K562 (cell line): Measurements from ENCODE around the gene SNCB. TPM values are rescaled to one million over a fixed set of nuclear protein-coding genes. Genes with fewer than 3 reads are reported as not detected.

Experiments
- BACH1 ChIP-seq: fragments of 200-800 bp; sonication (Bioruptor generic); IDR thresholded peaks from 2 replicates; pipeline ENCODE4 v1.6.1; 2016; ENCODE audit warnings: missing genetic modification characterization, missing compliant biosample characterization
- CAMTA2 ChIP-seq: fragments of 250-450 bp; sonication (Bioruptor Pico); conservative IDR thresholded peaks from 2 replicates; pipeline ENCODE4 v1.5.1; 2022
- DPF2 ChIP-seq: fragments of 450-650 bp; IDR thresholded peaks from 2 replicates; pipeline ENCODE4 v1.6.1; 2016
- HDAC2 ChIP-seq: fragments of 450-650 bp; IDR thresholded peaks from 2 replicates; pipeline ENCODE4 v1.6.1; 2016; ENCODE audit warnings: mild to moderate bottlenecking
- JUN ChIP-seq, 2 experiments: sonication (generic) in 1 of 2; formaldehyde crosslinking in 1 of 2; IDR thresholded peaks; 2 replicates each; pipeline versions ENCODE4 v1.6.1 to v1.8.0; 2012 to 2022; ENCODE audit warnings: borderline replicate concordance in 2 of 2, mild to moderate bottlenecking in 2 of 2, improper control_type of control experiment in 1 of 2, low read depth in 1 of 2, low read length in 1 of 2, missing genetic modification reagents in 1 of 2
- JUND ChIP-seq, 2 experiments: IDR thresholded peaks; 2 replicates in 1 of 2; 3 replicates in 1 of 2; pipeline ENCODE4 v1.6.1; 2011; ENCODE audit warnings: borderline replicate concordance in 2 of 2, low read depth in 2 of 2, low read length in 2 of 2, improper control_type of control experiment in 1 of 2, missing biosample characterization in 1 of 2, missing genetic modification characterization in 1 of 2, missing genetic modification reagents in 1 of 2
- MAFG ChIP-seq: fragments of 450-650 bp; conservative IDR thresholded peaks from 2 replicates; pipeline ENCODE4 v1.6.1; 2016; ENCODE audit warnings: missing genetic modification characterization, missing compliant biosample characterization
- NFIC ChIP-seq: fragments of 450-650 bp; IDR thresholded peaks from 2 replicates; pipeline ENCODE4 v1.6.1; 2017; ENCODE audit warnings: mild to moderate bottlenecking, inconsistent platforms
- PHTF2 ChIP-seq: fragments of 250-450 bp; sonication (Bioruptor Pico); IDR thresholded peaks from 2 replicates; pipeline ENCODE4 v1.5.0; 2021; ENCODE audit warnings: mild to moderate bottlenecking
- PTTG1 ChIP-seq: fragments of 450-650 bp; IDR thresholded peaks from 2 replicates; pipeline ENCODE4 v1.6.1; 2016; ENCODE audit warnings: low read depth, mild to moderate bottlenecking, missing genetic modification characterization, missing compliant biosample characterization
- RBM14 ChIP-seq: fragments of 200-400 bp; formaldehyde crosslinking; IDR thresholded peaks from 2 replicates; pipeline ENCODE4 v1.6.1; 2018; ENCODE audit warnings: low read depth, mild to moderate bottlenecking, low read length, moderate library complexity, borderline replicate concordance; ENCODE audit not compliant: insufficient read depth
- SPI1 ChIP-seq: IDR thresholded peaks from 2 replicates; pipeline ENCODE4 v1.6.1; 2011; ENCODE audit warnings: low read depth, low read length, control low read depth, borderline replicate concordance
- SREBF1 ChIP-seq: fragments of 150-350 bp; IDR thresholded peaks from 2 replicates; pipeline ENCODE4 v1.6.1; 2014; ENCODE audit warnings: antibody characterized with exemption, low read depth, low read length, borderline replicate concordance
- ZBTB7A ChIP-seq: IDR thresholded peaks from 2 replicates; pipeline ENCODE4 v1.6.1; 2011; ENCODE audit warnings: low read depth, mild to moderate bottlenecking, low read length, moderate library complexity, borderline replicate concordance; ENCODE audit not compliant: control insufficient read depth
- polyA plus RNA-seq, 8 experiments: library from polyadenylated mRNA; depleted of rRNA in 4 of 8; stranded (reverse) in 5 of 8; unstranded in 3 of 8; fragments of >200 nt; fragmentation: Nextera tagmentation in 2 of 8; fragmentation: Illumina TruSeq in 1 of 8; extraction: Ambion mirVana in 2 of 8; extraction: Trizol in 1 of 8; gene quantifications; 2 replicates each; pipeline versions ENCODE4 v1.2.1 to v1.2.3, GENCODE V29; 2011 to 2014; ENCODE audit warnings: inconsistent platforms in 1 of 8, missing spikeins in 1 of 8
- total RNA-seq, 7 experiments: library from RNA; depleted of rRNA in 6 of 7; stranded (reverse); fragments of >200 nt in 6 of 7; fragmentation: Illumina TruSeq in 2 of 7; extraction: Trizol in 2 of 7; gene quantifications; 2 replicates each; pipeline versions ENCODE4 v1.2.1 to v1.2.3, GENCODE V29; 2011 to 2021; ENCODE audit warnings: low replicate concordance in 1 of 7
- TF ChIP-seq, protein P1 (sequence below): fragments of 450-650 bp; formaldehyde crosslinking; IDR thresholded peaks from 2 replicates; pipeline ENCODE4 v1.4.0; 2020; ENCODE audit warnings: mild to moderate bottlenecking, mixed read lengths
- TF ChIP-seq, protein P2 (sequence below): sonication (generic); formaldehyde crosslinking; IDR thresholded peaks from 2 replicates; pipeline ENCODE4 v1.8.0; 2023; ENCODE audit warnings: mild to moderate bottlenecking, missing genetic modification reagents
- TF ChIP-seq, protein P3 (sequence below): sonication (generic); formaldehyde crosslinking; IDR thresholded peaks from 2 replicates; pipeline ENCODE4 v1.9.0; 2022; ENCODE audit warnings: mild to moderate bottlenecking, missing genetic modification reagents
- TF ChIP-seq, protein P4 (sequence below): fragments of 450-650 bp; IDR thresholded peaks from 2 replicates; pipeline ENCODE4 v1.6.1; 2016; ENCODE audit warnings: low read depth, mild to moderate bottlenecking, moderate library complexity
- TF ChIP-seq, protein P5 (sequence below), 2 experiments: fragments of 450-650 bp; IDR thresholded peaks; 2 replicates each; pipeline ENCODE4 v1.6.1; 2016

The SNCB gene
- total and polyA plus RNA-seq, 9 of the 15 experiments (the other 6 are each of a cell fraction or from before 2014, with no cell fraction given) = not detected

DNA sequence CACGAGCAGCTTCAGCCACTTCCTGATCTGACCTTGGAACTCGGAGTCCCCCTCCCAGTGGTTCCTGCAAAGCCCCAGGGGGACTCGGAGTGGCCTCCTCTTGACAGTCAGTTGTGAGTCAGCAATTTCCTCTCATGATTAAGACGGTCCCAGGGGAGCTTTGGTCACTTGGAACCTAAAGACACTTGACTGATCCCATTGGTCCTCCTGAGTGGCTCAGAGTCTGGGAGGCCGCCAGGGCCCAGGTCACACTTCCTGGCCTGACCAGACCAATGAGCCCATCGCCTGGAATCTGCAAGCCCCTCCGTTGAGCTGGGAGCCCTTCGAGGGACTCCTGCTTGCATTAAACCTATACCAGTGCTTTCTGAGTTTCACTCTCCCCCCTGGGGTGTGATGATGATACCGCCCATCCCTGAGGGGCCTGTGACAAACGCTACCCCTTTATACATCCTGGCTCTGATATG lies 46.1 kb upstream of the SNCB start (continued):
- TF ChIP-seq SREBF1 (no peak), HDAC2 (0 out of 2 replicates have a peak, but pooled peaks have one; percentile 12), JUND (IDR thresholded peaks at IDR 0.05; ENCODE audit: borderline replicate concordance, low read depth, low read length) (peak; percentile 52; the same call in 1 of the 2 replicates), JUND (tag; IDR thresholded peaks at IDR 0.05; ENCODE audit: borderline replicate concordance, low read depth, low read length) (no peak), MAFG (peak; percentile 96), BACH1 (tag) (peak; percentile 59; the same call in 1 of the 2 replicates), RBM14 (no peak), PTTG1 (tag) (no peak), DPF2 (0 out of 2 replicates have a peak, but pooled peaks have one; percentile 6), NFIC (0 out of 2 replicates have a peak, but pooled peaks have one; percentile 5), JUN (IDR thresholded peaks at IDR 0.05; ENCODE audit: borderline replicate concordance, low read depth, low read length) (0 out of 2 replicates have a peak, but pooled peaks have one; percentile 4), JUN (CRISPR knock-in tag; IDR thresholded peaks at IDR 0.05; ENCODE audit: borderline replicate concordance) (no peak), SPI1 (peak; percentile 10; the same call in 1 of the 2 replicates), ZBTB7A (peak; percentile 59; the same call in 1 of the 2 replicates), PHTF2 (CRISPR knock-in tag) (no peak), CAMTA2 (CRISPR knock-in tag) (no peak)
- TF ChIP-seq, protein P1, sequence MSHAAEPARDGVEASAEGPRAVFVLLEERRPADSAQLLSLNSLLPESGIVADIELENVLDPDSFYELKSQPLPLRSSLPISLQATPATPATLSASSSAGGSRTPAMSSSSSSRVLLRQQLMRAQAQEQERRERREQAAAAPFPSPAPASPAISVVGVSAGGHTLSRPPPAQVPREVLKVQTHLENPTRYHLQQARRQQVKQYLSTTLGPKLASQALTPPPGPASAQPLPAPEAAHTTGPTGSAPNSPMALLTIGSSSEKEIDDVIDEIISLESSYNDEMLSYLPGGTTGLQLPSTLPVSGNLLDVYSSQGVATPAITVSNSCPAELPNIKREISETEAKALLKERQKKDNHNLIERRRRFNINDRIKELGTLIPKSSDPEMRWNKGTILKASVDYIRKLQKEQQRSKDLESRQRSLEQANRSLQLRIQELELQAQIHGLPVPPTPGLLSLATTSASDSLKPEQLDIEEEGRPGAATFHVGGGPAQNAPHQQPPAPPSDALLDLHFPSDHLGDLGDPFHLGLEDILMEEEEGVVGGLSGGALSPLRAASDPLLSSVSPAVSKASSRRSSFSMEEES = no peak
- TF ChIP-seq, protein P2, sequence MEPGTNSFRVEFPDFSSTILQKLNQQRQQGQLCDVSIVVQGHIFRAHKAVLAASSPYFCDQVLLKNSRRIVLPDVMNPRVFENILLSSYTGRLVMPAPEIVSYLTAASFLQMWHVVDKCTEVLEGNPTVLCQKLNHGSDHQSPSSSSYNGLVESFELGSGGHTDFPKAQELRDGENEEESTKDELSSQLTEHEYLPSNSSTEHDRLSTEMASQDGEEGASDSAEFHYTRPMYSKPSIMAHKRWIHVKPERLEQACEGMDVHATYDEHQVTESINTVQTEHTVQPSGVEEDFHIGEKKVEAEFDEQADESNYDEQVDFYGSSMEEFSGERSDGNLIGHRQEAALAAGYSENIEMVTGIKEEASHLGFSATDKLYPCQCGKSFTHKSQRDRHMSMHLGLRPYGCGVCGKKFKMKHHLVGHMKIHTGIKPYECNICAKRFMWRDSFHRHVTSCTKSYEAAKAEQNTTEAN (CRISPR knock-in tag) = no peak
- TF ChIP-seq, protein P3, sequence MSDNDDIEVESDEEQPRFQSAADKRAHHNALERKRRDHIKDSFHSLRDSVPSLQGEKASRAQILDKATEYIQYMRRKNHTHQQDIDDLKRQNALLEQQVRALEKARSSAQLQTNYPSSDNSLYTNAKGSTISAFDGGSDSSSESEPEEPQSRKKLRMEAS = 0 out of 2 replicates have a peak, but pooled peaks have one; percentile 2
- TF ChIP-seq, protein P4, sequence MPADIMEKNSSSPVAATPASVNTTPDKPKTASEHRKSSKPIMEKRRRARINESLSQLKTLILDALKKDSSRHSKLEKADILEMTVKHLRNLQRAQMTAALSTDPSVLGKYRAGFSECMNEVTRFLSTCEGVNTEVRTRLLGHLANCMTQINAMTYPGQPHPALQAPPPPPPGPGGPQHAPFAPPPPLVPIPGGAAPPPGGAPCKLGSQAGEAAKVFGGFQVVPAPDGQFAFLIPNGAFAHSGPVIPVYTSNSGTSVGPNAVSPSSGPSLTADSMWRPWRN = no peak
- TF ChIP-seq, protein P5, sequence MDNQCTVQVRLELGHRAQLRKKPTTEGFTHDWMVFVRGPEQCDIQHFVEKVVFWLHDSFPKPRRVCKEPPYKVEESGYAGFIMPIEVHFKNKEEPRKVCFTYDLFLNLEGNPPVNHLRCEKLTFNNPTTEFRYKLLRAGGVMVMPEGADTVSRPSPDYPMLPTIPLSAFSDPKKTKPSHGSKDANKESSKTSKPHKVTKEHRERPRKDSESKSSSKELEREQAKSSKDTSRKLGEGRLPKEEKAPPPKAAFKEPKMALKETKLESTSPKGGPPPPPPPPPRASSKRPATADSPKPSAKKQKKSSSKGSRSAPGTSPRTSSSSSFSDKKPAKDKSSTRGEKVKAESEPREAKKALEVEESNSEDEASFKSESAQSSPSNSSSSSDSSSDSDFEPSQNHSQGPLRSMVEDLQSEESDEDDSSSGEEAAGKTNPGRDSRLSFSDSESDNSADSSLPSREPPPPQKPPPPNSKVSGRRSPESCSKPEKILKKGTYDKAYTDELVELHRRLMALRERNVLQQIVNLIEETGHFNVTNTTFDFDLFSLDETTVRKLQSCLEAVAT (IDR thresholded peaks at IDR 0.05) = no peak
